Esophagus squamous epithelium (tissue), 5 donors: Measurements from ENCODE around the gene SLC13A2. TPM values are rescaled to one million over a fixed set of nuclear protein-coding genes. Genes with fewer than 3 reads are reported as not detected.

ENCODE experiments used
- DNase-seq: peaks from one replicate; lab custom pipeline; 2025; lab: John Stamatoyannopoulos, UW
- H3K27ac ChIP-seq, 4 donors: fragments of 200-600 bp; sonication (generic); one replicate each; pipeline ENCODE4 v1.5.1; 2016 to 2019; ENCODE audit warnings: mild to moderate bottlenecking in 1 of 4
- H3K27me3 ChIP-seq, 4 donors: fragments of 200-600 bp; sonication (generic); 1 replicate in 3 of 4; 2 replicates in 1 of 4; pipeline versions ENCODE4 v1.5.1 to v1.6.0; 2017 to 2021; ENCODE audit warnings: antibody characterized with exemption in 1 of 4
- H3K36me3 ChIP-seq, 3 donors: fragments of 200-600 bp; sonication (generic); one replicate each; pipeline ENCODE4 v1.5.1; 2016 to 2019
- H3K4me1 ChIP-seq, 3 donors: fragments of 200-600 bp; sonication (generic); one replicate each; pipeline ENCODE4 v1.5.1; 2017 to 2019
- H3K4me3 ChIP-seq, 4 donors: fragments of 200-600 bp; sonication (generic); 1 replicate in 3 of 4; 2 replicates in 1 of 4; pipeline ENCODE4 v1.5.1; 2016 to 2019; ENCODE audit warnings: mild to moderate bottlenecking in 2 of 4, moderate library complexity in 1 of 4
- H3K9me3 ChIP-seq, 3 donors: fragments of 200-600 bp; sonication (generic); one replicate each; pipeline ENCODE4 v1.5.1; 2016 to 2019
- POLR2A ChIP-seq, 4 donors: fragments of 450-650 bp; IDR thresholded peaks; one replicate each; pipeline ENCODE4 v1.6.1; 2017; ENCODE audit warnings: antibody characterized with exemption in 4 of 4, mild to moderate bottlenecking in 4 of 4, moderate library complexity in 3 of 4
- WGBS, 2 donors: methylation state at CpG; one replicate each; pipeline ENCODE4 v1.1.5; 2018; 5-methylcytosine and 5-hydroxymethylcytosine counted together
- intact Hi-C: fragments of 100-400 bp; cut with DNase I; formaldehyde crosslinking; loops from one replicate; pipeline ENCODE4 v1.15.0; 2022
- total RNA-seq, 4 donors: library from RNA; depleted of rRNA; stranded (reverse); fragments of >200 nt; gene quantifications; one replicate each; pipeline ENCODE4 v1.1.0, GENCODE V29; 2016
- TF ChIP-seq, protein P1 (sequence below), 6 experiments: fragments of 450-650 bp in 4 of 6; fragments of 200-600 bp in 2 of 6; sonication (generic) in 2 of 6; IDR thresholded peaks; one replicate each; pipeline ENCODE4 v1.5.1; 2016 to 2019; ENCODE audit warnings: antibody characterized with exemption in 6 of 6, mild to moderate bottlenecking in 4 of 6, moderate library complexity in 4 of 6
- donor health status: DM: yes; HTN: yes; CAD: no.

Gene SLC13A2
- total RNA-seq, 4 donors from 2014 or later: not detected

DNA sequence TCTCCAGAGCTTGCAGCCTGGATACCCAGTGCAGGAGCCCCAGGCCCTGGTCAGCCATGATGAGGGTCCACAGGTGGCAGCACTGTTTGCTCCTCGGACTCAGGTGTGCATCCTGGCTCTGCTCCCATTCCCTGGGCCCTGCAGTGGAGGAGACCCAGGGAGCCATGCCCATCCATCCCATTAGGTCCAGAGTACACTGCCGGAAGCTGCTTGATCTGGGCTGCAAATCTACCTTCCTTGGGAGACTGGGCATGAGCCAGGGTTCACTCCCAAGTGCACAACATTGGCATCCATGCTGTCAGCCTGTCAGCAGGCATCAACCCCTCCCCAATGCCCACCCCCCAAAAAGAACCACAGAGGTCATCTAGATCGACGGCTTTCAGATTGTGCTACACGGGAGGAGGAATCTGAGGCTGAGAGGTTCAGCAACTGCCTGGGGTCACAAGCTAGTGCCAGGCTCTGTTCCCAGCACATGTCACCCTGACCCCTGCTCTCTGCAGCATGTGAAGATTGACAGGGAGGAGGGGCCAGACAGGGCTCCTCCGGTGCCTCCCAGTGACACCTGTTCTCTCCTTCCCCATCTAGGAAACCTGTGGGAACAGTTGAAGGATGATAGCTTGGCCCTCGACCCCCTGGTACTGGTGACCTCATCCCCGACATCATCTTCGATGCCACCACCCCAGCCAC lies 63.2 kb downstream of the SLC13A2 start:
- TF ChIP-seq, protein P1, sequence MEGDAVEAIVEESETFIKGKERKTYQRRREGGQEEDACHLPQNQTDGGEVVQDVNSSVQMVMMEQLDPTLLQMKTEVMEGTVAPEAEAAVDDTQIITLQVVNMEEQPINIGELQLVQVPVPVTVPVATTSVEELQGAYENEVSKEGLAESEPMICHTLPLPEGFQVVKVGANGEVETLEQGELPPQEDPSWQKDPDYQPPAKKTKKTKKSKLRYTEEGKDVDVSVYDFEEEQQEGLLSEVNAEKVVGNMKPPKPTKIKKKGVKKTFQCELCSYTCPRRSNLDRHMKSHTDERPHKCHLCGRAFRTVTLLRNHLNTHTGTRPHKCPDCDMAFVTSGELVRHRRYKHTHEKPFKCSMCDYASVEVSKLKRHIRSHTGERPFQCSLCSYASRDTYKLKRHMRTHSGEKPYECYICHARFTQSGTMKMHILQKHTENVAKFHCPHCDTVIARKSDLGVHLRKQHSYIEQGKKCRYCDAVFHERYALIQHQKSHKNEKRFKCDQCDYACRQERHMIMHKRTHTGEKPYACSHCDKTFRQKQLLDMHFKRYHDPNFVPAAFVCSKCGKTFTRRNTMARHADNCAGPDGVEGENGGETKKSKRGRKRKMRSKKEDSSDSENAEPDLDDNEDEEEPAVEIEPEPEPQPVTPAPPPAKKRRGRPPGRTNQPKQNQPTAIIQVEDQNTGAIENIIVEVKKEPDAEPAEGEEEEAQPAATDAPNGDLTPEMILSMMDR (IDR thresholded peaks at IDR 0.05): no peak
- TF ChIP-seq POLR2A (IDR thresholded peaks at IDR 0.05): no peak

DNA sequence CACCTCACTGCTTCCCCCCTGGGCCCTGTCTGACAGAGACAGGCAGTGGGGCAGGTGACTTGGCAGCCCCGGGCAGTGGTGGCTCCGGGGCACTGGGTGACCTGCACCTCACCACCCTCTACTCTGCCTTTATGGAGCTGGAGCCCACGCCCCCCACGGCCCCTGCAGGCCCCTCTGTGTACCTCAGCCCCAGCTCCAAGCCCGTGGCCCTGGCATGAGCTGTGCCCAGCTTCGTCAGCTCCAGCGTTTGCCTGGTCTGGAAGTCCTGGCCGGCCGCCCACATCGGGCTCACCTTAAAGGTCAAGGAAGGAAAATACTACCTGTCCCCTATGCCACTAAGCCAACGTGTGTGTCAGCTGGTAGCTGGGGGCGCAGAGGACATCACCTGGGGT lies 63.8 kb downstream of the SLC13A2 start:
- intact Hi-C loops: no loop called here
- no peaks in the 10 kb centered on the region for H3K9me3 ChIP-seq
- no peak for DNase-seq
- no peak overlapping the region for H3K4me3 ChIP-seq
- 95% methylated on average over 3 of the region's 12 CpGs; no CpG with 5 or more reads in 1 of the 2 donors for WGBS, 2 donors
- peaks cover 0 to 31% (median 0%) of the 10 kb centered on the region in 3 donors for H3K36me3 ChIP-seq
- TF ChIP-seq POLR2A (IDR thresholded peaks at IDR 0.05): no peak
- TF ChIP-seq, protein P1 (IDR thresholded peaks at IDR 0.05): no peak
- H3K4me1 ChIP-seq: peaks cover 12 to 42% (median 14%) of the 10 kb centered on the region in 3 donors
- no peak overlapping the region for H3K27ac ChIP-seq
- no peaks in the 10 kb centered on the region for H3K27me3 ChIP-seq

More for the DNA sequence above, 63.2 kb downstream of the SLC13A2 start:
- Histone ChIP-seq H3K4me1 (peaks cover 12 to 47% (median 14%) of the 10 kb centered on the region in 3 donors), H3K9me3 (no peaks in the 10 kb centered on the region), H3K4me3 (no peak overlapping the region), H3K27ac (no peak overlapping the region), H3K36me3 (peaks cover 0 to 31% (median 0%) of the 10 kb centered on the region in 3 donors), H3K27me3 (peaks cover 0 to under 1% (median 0%) of the 10 kb centered on the region in 4 donors)
- intact Hi-C loops: no loop called here
- 0% methylated on average over 1 of the region's 9 CpGs; no CpG with 5 or more reads in 1 of the 2 donors for WGBS, 2 donors
- DNase-seq: no peak

DNA sequence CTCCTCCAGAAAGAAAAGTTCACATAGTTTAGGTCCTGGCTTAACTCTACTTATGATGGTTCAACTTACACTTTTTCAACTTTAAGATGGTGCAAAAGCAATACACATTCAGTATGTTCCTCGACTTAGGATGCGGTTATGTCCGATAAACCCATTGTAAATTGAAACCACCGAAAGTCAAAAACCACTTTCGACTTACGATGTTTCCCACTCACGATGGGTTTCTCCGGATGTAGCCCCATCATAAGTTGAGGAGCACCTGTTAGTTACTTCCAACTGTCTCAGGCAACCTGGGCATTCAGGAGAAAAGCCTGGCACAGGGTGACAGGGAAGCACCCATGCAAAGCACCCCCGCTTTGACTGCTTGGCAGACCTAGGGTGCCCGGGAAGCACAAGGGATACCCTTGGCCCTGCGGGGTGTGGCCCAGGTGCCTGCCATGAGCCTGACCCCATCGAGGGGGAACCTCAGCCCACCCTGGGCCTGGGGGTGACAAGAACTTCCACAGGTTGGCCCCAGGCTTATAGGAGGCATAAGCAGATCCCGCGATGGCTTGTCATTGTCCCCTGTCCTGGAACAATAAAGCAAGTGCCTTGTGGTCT lies 65.0 kb downstream of the SLC13A2 start:
- no peak for DNase-seq
- 87% methylated on average over 9 to 14 of the region's 14 CpGs for WGBS, 2 donors
- no peak for TF ChIP-seq POLR2A (IDR thresholded peaks at IDR 0.05)
- TF ChIP-seq, protein P1 (IDR thresholded peaks at IDR 0.05): no peak
- Histone ChIP-seq H3K27me3 (no peaks in the 10 kb centered on the region), H3K36me3 (peaks cover 0 to 31% (median 0%) of the 10 kb centered on the region in 3 donors), H3K27ac (no peak overlapping the region), H3K4me1 (peaks cover 0 to 30% (median 5%) of the 10 kb centered on the region in 3 donors), H3K4me3 (no peak overlapping the region), H3K9me3 (no peaks in the 10 kb centered on the region)
- intact Hi-C loops: no loop called here

DNA sequence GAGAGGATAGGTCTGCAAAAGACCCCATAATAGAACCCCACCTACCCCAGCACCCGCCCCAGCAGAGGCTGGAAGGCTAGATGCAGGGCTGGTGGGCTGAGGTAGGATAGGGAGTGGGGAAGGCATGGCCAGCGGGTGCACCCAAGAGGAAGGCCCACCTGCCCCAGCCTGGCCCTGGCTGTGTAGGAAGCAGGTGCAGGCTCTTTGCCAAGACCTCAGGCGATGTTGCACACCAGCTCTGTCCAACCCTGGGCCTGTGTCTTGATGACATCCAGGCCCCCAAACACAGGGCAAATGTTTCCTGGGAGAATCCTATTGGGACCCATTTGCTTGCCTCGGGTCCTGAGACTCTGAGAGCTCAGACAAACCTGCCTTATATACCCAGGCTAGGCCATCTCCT lies 66.8 kb downstream of the SLC13A2 start:
- TF ChIP-seq POLR2A (IDR thresholded peaks at IDR 0.05): no peak
- TF ChIP-seq, protein P1 (IDR thresholded peaks at IDR 0.05): no peak
- intact Hi-C loops: loop anchor here (2.0 kb wide), 1 partner anchor 47 kb away; no protein-coding TSS in a partner anchor
- no peak for DNase-seq
- Histone ChIP-seq H3K9me3 (no peaks in the 10 kb centered on the region), H3K27me3 (no peaks in the 10 kb centered on the region), H3K27ac (no peak overlapping the region), H3K4me3 (no peak overlapping the region), H3K36me3 (peaks cover 0 to 20% (median 0%) of the 10 kb centered on the region in 3 donors), H3K4me1 (peaks cover 0 to 12% (median 0%) of the 10 kb centered on the region in 3 donors)
- WGBS, 2 donors: 71 to 87% methylated on average over 3 of the region's 4 CpGs

DNA sequence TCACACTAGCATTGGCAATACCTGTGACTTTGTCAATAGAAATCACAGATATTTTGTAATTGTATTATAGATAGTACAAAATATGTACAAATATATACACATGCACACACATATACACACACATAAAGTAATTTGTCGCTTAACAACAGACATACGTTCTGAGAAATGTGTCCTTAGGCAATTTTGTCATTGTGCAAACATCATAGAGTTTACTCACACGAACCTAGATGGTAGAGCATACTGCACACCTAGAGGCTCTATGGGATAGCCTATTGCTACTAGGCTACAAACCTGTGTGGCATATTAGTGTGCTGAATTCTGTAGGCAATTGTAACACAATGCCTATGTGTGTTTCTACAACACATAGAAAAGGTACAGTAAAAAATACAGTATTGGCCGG lies 68.0 kb downstream of the SLC13A2 start:
- Histone ChIP-seq H3K36me3 (peaks cover 0 to 19% (median 0%) of the 10 kb centered on the region in 3 donors), H3K4me1 (peaks cover 0 to 8% (median 0%) of the 10 kb centered on the region in 3 donors), H3K27me3 (no peaks in the 10 kb centered on the region), H3K9me3 (no peaks in the 10 kb centered on the region), H3K4me3 (no peak overlapping the region), H3K27ac (no peak overlapping the region)
- no peak for TF ChIP-seq POLR2A (IDR thresholded peaks at IDR 0.05)
- TF ChIP-seq, protein P1 (IDR thresholded peaks at IDR 0.05): no peak
- intact Hi-C loops: loop anchor here (2.0 kb wide), 1 partner anchor 49 kb away; no protein-coding TSS in a partner anchor
- no peak for DNase-seq
- 69 to 72% methylated on average over 4 of the region's 4 CpGs for WGBS, 2 donors
